Neutrophil (primary cell): ENCODE measurements around the gene BMP2K.

Experiments used
- H3K27ac ChIP-seq: fragments of 200-600 bp; sonication (generic); 2 replicates; pipeline ENCODE4 v1.5.1; 2016; ENCODE audit warnings: mild to moderate bottlenecking, moderate library complexity
- H3K27me3 ChIP-seq: fragments of 200-600 bp; sonication (generic); 2 replicates; pipeline ENCODE4 v1.6.0; 2016; ENCODE audit warnings: mild to moderate bottlenecking
- H3K36me3 ChIP-seq: fragments of 200-600 bp; sonication (generic); 2 replicates; pipeline ENCODE4 v1.5.1; 2017
- H3K4me1 ChIP-seq, 2 experiments: fragments of 200-600 bp in 1 of 2; sonication (generic) in 1 of 2; 1 replicate in 1 of 2; 2 replicates in 1 of 2; pipeline versions ENCODE4 v1.5.1 to v1.6.1; 2013 to 2016; ENCODE audit warnings: low read depth in 1 of 2, low read length in 1 of 2, mild to moderate bottlenecking in 1 of 2, moderate library complexity in 1 of 2; ENCODE audit not compliant: control insufficient read depth in 1 of 2, insufficient read depth in 1 of 2
- H3K4me3 ChIP-seq, 2 experiments: fragments of 200-600 bp in 1 of 2; sonication (generic) in 1 of 2; 1 replicate in 1 of 2; 2 replicates in 1 of 2; pipeline ENCODE4 v1.5.1; 2013 to 2016; ENCODE audit warnings: low read depth in 1 of 2, low read length in 1 of 2, mild to moderate bottlenecking in 1 of 2, moderate library complexity in 1 of 2
- H3K9me3 ChIP-seq: fragments of 200-600 bp; sonication (generic); 2 replicates; pipeline ENCODE4 v1.5.1; 2016
- CTCF ChIP-seq: fragments of 200-600 bp; sonication (generic); IDR thresholded peaks from 2 replicates; pipeline ENCODE4 v1.5.1; 2016; ENCODE audit warnings: antibody characterized with exemption

BMP2K gene

GRCh38 chr4:78767350-78767749 is 8.8 kb upstream of the BMP2K start:
- Histone ChIP-seq H3K27ac (no peak overlapping the region), H3K4me3 (no peak overlapping the region), H3K36me3 (peaks cover 11% of the 10 kb centered on the region), H3K27me3 (no peaks in the 10 kb centered on the region), H3K4me1 (no peaks in the 10 kb centered on the region), H3K9me3 (no peaks in the 10 kb centered on the region)
- no peak for TF ChIP-seq CTCF

GRCh38 chr4:78768452-78769180 is 7.5 kb upstream of the BMP2K start:
- H3K27me3 ChIP-seq: no peaks in the 10 kb centered on the region
- H3K4me3 ChIP-seq: no peak overlapping the region
- H3K4me1 ChIP-seq: no peaks in the 10 kb centered on the region
- peaks cover 11% of the 10 kb centered on the region for H3K36me3 ChIP-seq
- no peaks in the 10 kb centered on the region for H3K9me3 ChIP-seq
- H3K27ac ChIP-seq: no peak overlapping the region
- no peak for TF ChIP-seq CTCF

- Histone ChIP-seq H3K27ac (no peak overlapping the region), H3K4me1 (peaks cover 4 to 5% of the 10 kb centered on the region in 2 experiments), H3K4me3 (no peak overlapping the region), H3K9me3 (no peaks in the 10 kb centered on the region), H3K27me3 (no peaks in the 10 kb centered on the region), H3K36me3 (peaks cover 11% of the 10 kb centered on the region)
- TF ChIP-seq CTCF: no peak
Measured at GRCh38 chr4:78770091-78770642, 6.0 kb upstream of the BMP2K start.

GRCh38 chr4:78772526-78773091 is 3.5 kb upstream of the BMP2K start:
- no peak overlapping the region for H3K4me3 ChIP-seq
- H3K36me3 ChIP-seq: peaks cover 11% of the 10 kb centered on the region
- H3K4me1 ChIP-seq: peaks cover 15 to 17% of the 10 kb centered on the region in 2 experiments
- H3K27me3 ChIP-seq: no peaks in the 10 kb centered on the region
- H3K27ac ChIP-seq: no peak overlapping the region
- TF ChIP-seq CTCF: no peak
- no peaks in the 10 kb centered on the region for H3K9me3 ChIP-seq

- Histone ChIP-seq H3K4me1 (peaks cover 31 to 33% of the 10 kb centered on the region in 2 experiments), H3K27me3 (no peaks in the 10 kb centered on the region), H3K27ac (no peak overlapping the region), H3K4me3 (no peak overlapping the region), H3K9me3 (no peaks in the 10 kb centered on the region), H3K36me3 (peaks cover 5% of the 10 kb centered on the region)
- no peak for TF ChIP-seq CTCF
Measured at GRCh38 chr4:78774417-78774816, 1.7 kb upstream of the BMP2K start.
